Measurements from ENCODE around the gene TMC2. TPM values are rescaled to one million over a fixed set of nuclear protein-coding genes. Genes with fewer than 3 reads are reported as not detected.

TMC2 gene
- total RNA-seq, 1 experiment from 2014 or later, result not detected

GRCh38 chr20:2538356-2538755 is 2.0 kb downstream of the TMC2 start:
- no peaks in the 10 kb centered on the region for H3K4me1 Mint-ChIP-seq (ENCODE audit: insufficient read depth, unreplicated experiment)
- ChIA-PET CTCF (interaction anchor here (5.0 kb wide), 1 partner anchor 15 kb away, joined by 41 read pairs; no protein-coding TSS in a partner anchor), POLR2A (interaction anchor here (1.0 to 1.3 kb wide), 2 partner anchors 9 to 12 kb away, joined by 3 read pairs; no protein-coding TSS in a partner anchor)
- BruUV-seq (replicated peaks), result no TSS peak
- intact Hi-C loops (cut with micrococcal nuclease), result no loop called here
- H3K36me3 Mint-ChIP-seq (ENCODE audit: insufficient read depth, unreplicated experiment), result no peaks in the 10 kb centered on the region
- no peak overlapping the region for H3K27ac Mint-ChIP-seq (ENCODE audit: low read depth, unreplicated experiment)
- peaks cover 97% of the 10 kb centered on the region for H3K27me3 Mint-ChIP-seq (ENCODE audit: insufficient read depth, unreplicated experiment)
- no peaks in the 10 kb centered on the region for H3K9me3 Mint-ChIP-seq (ENCODE audit: unreplicated experiment)
- no peak for TF ChIP-seq CTCF (IDR thresholded peaks at IDR 0.05; ENCODE audit: unreplicated experiment)
- H3K4me3 Mint-ChIP-seq (ENCODE audit: unreplicated experiment), result no peak overlapping the region
- no peak for DNase-seq (ENCODE audit: unreplicated experiment)

- DNase-seq (ENCODE audit: unreplicated experiment), result no peak
- H3K27me3 Mint-ChIP-seq (ENCODE audit: insufficient read depth, unreplicated experiment), result peaks cover 96% of the 10 kb centered on the region
- H3K4me1 Mint-ChIP-seq (ENCODE audit: insufficient read depth, unreplicated experiment), result no peaks in the 10 kb centered on the region
- intact Hi-C loops (cut with micrococcal nuclease), result no loop called here
- POLR2A ChIA-PET, result interaction anchor here (0.8 to 1.4 kb wide), 4 partner anchors 9 to 17 kb away, joined by 3 read pairs; no protein-coding TSS in a partner anchor
- no peak for TF ChIP-seq CTCF (IDR thresholded peaks at IDR 0.05; ENCODE audit: unreplicated experiment)
- CTCF ChIA-PET, result interaction anchor here (1.1 to 5.0 kb wide), 2 partner anchors 9 to 16 kb away, joined by 3 to 41 read pairs; no protein-coding TSS in a partner anchor
- BruUV-seq (replicated peaks), result no TSS peak
- no peak overlapping the region for H3K27ac Mint-ChIP-seq (ENCODE audit: low read depth, unreplicated experiment)
- H3K4me3 Mint-ChIP-seq (ENCODE audit: unreplicated experiment), result no peak overlapping the region
- no peaks in the 10 kb centered on the region for H3K9me3 Mint-ChIP-seq (ENCODE audit: unreplicated experiment)
- H3K36me3 Mint-ChIP-seq (ENCODE audit: insufficient read depth, unreplicated experiment), result no peaks in the 10 kb centered on the region
These were observed 2.8 kb downstream of the TMC2 start for GRCh38 chr20:2538931-2539720.

- no peak overlapping the region for H3K4me3 Mint-ChIP-seq (ENCODE audit: unreplicated experiment)
- intact Hi-C loops (cut with micrococcal nuclease), result no loop called here
- H3K36me3 Mint-ChIP-seq (ENCODE audit: insufficient read depth, unreplicated experiment), result no peaks in the 10 kb centered on the region
- POLR2A ChIA-PET, result no interaction called here
- H3K4me1 Mint-ChIP-seq (ENCODE audit: insufficient read depth, unreplicated experiment), result no peaks in the 10 kb centered on the region
- CTCF ChIA-PET, result interaction anchor here (0.7 kb wide), 1 partner anchor 156 kb away, joined by 3 read pairs; no protein-coding TSS in a partner anchor
- peaks cover 98% of the 10 kb centered on the region for H3K27me3 Mint-ChIP-seq (ENCODE audit: insufficient read depth, unreplicated experiment)
- no peak for TF ChIP-seq CTCF (IDR thresholded peaks at IDR 0.05; ENCODE audit: unreplicated experiment)
- no peak overlapping the region for H3K27ac Mint-ChIP-seq (ENCODE audit: low read depth, unreplicated experiment)
- BruUV-seq (replicated peaks), result no TSS peak
- peaks cover 8% of the 10 kb centered on the region for H3K9me3 Mint-ChIP-seq (ENCODE audit: unreplicated experiment)
- DNase-seq (ENCODE audit: unreplicated experiment), result no peak
These were observed 5.6 kb downstream of the TMC2 start for GRCh38 chr20:2541940-2542339.

- Mint-ChIP-seq H3K27me3 (ENCODE audit: insufficient read depth, unreplicated experiment) (peaks cover 98% of the 10 kb centered on the region), H3K4me3 (ENCODE audit: unreplicated experiment) (no peak overlapping the region), H3K4me1 (ENCODE audit: insufficient read depth, unreplicated experiment) (no peaks in the 10 kb centered on the region), H3K9me3 (ENCODE audit: unreplicated experiment) (peaks cover 8% of the 10 kb centered on the region), H3K27ac (ENCODE audit: low read depth, unreplicated experiment) (no peak overlapping the region), H3K36me3 (ENCODE audit: insufficient read depth, unreplicated experiment) (no peaks in the 10 kb centered on the region)
- POLR2A ChIA-PET, result no interaction called here
- intact Hi-C loops (cut with micrococcal nuclease), result no loop called here
- CTCF ChIA-PET, result interaction anchor here (0.7 kb wide), 1 partner anchor 156 kb away, joined by 3 read pairs; no protein-coding TSS in a partner anchor
- no TSS peak for BruUV-seq (replicated peaks)
- TF ChIP-seq CTCF (IDR thresholded peaks at IDR 0.05; ENCODE audit: unreplicated experiment), result no peak
- no peak for DNase-seq (ENCODE audit: unreplicated experiment)
These were observed 6.0 kb downstream of the TMC2 start for GRCh38 chr20:2542361-2542760.

All from MCF 10A (cell line).